Tibial artery (tissue), 4 donors: ENCODE data around the gene INPP4B.

Source experiments
- DNase-seq, 2 donors: peaks; one replicate each; pipeline ENCODE4 v3.0.0-alpha.2; 2019
- H3K27ac ChIP-seq, 2 donors: fragments of 200-600 bp; sonication (generic) in 1 of 2; 1 replicate in 1 of 2; 2 replicates in 1 of 2; pipeline ENCODE4 v1.5.1; 2018 to 2019; ENCODE audit warnings: mild to moderate bottlenecking in 1 of 2
- H3K27me3 ChIP-seq, 2 donors: fragments of 200-600 bp; sonication (generic) in 1 of 2; one replicate each; pipeline versions ENCODE4 v1.5.1 to v1.6.0; 2016 to 2019
- H3K36me3 ChIP-seq, 3 donors: fragments of 200-600 bp; sonication (generic) in 2 of 3; one replicate each; pipeline ENCODE4 v1.5.1; 2016 to 2019; ENCODE audit warnings: mild to moderate bottlenecking in 2 of 3
- H3K4me1 ChIP-seq, 4 donors: fragments of 200-600 bp; sonication (generic) in 2 of 4; 1 replicate in 3 of 4; 2 replicates in 1 of 4; pipeline ENCODE4 v1.5.1; 2016 to 2019
- H3K4me3 ChIP-seq, 2 donors: fragments of 200-600 bp; sonication (generic) in 1 of 2; 1 replicate in 1 of 2; 2 replicates in 1 of 2; pipeline ENCODE4 v1.5.1; 2018 to 2019; ENCODE audit warnings: mild to moderate bottlenecking in 2 of 2
- H3K9me3 ChIP-seq, 3 donors: fragments of 200-600 bp; sonication (generic) in 1 of 3; one replicate each; pipeline ENCODE4 v1.5.1; 2016 to 2019
- CTCF ChIP-seq, 2 experiments: fragments of 200-600 bp in 1 of 2; fragments of 450-650 bp in 1 of 2; IDR thresholded peaks; one replicate each; pipeline ENCODE4 v1.5.1; 2017 to 2019; ENCODE audit warnings: antibody characterized with exemption in 2 of 2, mild to moderate bottlenecking in 1 of 2, moderate library complexity in 1 of 2
- intact Hi-C: fragments of 100-400 bp; cut with DNase I; formaldehyde crosslinking; loops from one replicate; pipeline ENCODE4 v1.15.0; 2023; ENCODE audit warnings: low total_unique reads

INPP4B gene

GRCh38 chr4:142686081-142686480 lies 160.0 kb downstream of the INPP4B start:
- TF ChIP-seq CTCF (IDR thresholded peaks at IDR 0.05), result no peak

GRCh38 chr4:142683997-142684396 lies 162.1 kb downstream of the INPP4B start:
- TF ChIP-seq CTCF (IDR thresholded peaks at IDR 0.05), result no peak

More at GRCh38 chr4:142686081-142686480, 160.0 kb downstream of the INPP4B start:
- Histone ChIP-seq H3K27me3 (no peaks in the 10 kb centered on the region), H3K4me3 (no peak overlapping the region), H3K9me3 (no peaks in the 10 kb centered on the region), H3K4me1 (peaks cover 0 to 4% (median 0%) of the 10 kb centered on the region in 4 donors), H3K36me3 (no peaks in the 10 kb centered on the region), H3K27ac (no peak overlapping the region)
- intact Hi-C loops, result no loop called here
- no peak for DNase-seq

GRCh38 chr4:142683503-142683902 lies 162.6 kb downstream of the INPP4B start:
- no peak for TF ChIP-seq CTCF (IDR thresholded peaks at IDR 0.05)
- Histone ChIP-seq H3K4me1 (peaks cover 0 to 13% (median 0%) of the 10 kb centered on the region in 4 donors), H3K9me3 (no peaks in the 10 kb centered on the region), H3K27ac (no peak overlapping the region), H3K4me3 (no peak overlapping the region), H3K36me3 (no peaks in the 10 kb centered on the region), H3K27me3 (no peaks in the 10 kb centered on the region)
- intact Hi-C loops, result no loop called here
- DNase-seq, result no peak

More at GRCh38 chr4:142683997-142684396, 162.1 kb downstream of the INPP4B start:
- Histone ChIP-seq H3K4me3 (no peak overlapping the region), H3K27me3 (no peaks in the 10 kb centered on the region), H3K36me3 (no peaks in the 10 kb centered on the region), H3K27ac (no peak overlapping the region), H3K4me1 (peaks cover 0 to 13% (median 0%) of the 10 kb centered on the region in 4 donors), H3K9me3 (no peaks in the 10 kb centered on the region)
- no peak for DNase-seq
- intact Hi-C loops, result no loop called here

GRCh38 chr4:142671516-142671915 lies 174.6 kb downstream of the INPP4B start:
- intact Hi-C loops, result no loop called here
- H3K9me3 ChIP-seq, result peaks cover 0 to 15% (median 13%) of the 10 kb centered on the region in 3 donors

GRCh38 chr4:142663828-142664227 lies 182.3 kb downstream of the INPP4B start:
- no peak overlapping the region for H3K27ac ChIP-seq
- H3K36me3 ChIP-seq, result no peaks in the 10 kb centered on the region
- TF ChIP-seq CTCF (IDR thresholded peaks at IDR 0.05), result no peak
- intact Hi-C loops, result no loop called here
- H3K4me1 ChIP-seq, result no peaks in the 10 kb centered on the region
- no peak overlapping the region for H3K4me3 ChIP-seq
- DNase-seq, result no peak
- H3K9me3 ChIP-seq, result peaks cover 0 to 18% (median 10%) of the 10 kb centered on the region in 3 donors
- no peaks in the 10 kb centered on the region for H3K27me3 ChIP-seq

More at GRCh38 chr4:142671516-142671915, 174.6 kb downstream of the INPP4B start:
- no peaks in the 10 kb centered on the region for H3K4me1 ChIP-seq
- no peaks in the 10 kb centered on the region for H3K27me3 ChIP-seq
- DNase-seq, result no peak
- TF ChIP-seq CTCF (IDR thresholded peaks at IDR 0.05), result no peak
- no peak overlapping the region for H3K4me3 ChIP-seq
- H3K36me3 ChIP-seq, result no peaks in the 10 kb centered on the region
- no peak overlapping the region for H3K27ac ChIP-seq

- Histone ChIP-seq H3K9me3 (peaks cover 3 to 40% (median 17%) of the 10 kb centered on the region in 3 donors), H3K4me3 (no peak overlapping the region), H3K27ac (no peak overlapping the region), H3K36me3 (peaks cover 0 to 31% (median 20%) of the 10 kb centered on the region in 3 donors), H3K27me3 (no peaks in the 10 kb centered on the region), H3K4me1 (no peaks in the 10 kb centered on the region)
- intact Hi-C loops, result no loop called here
- TF ChIP-seq CTCF (IDR thresholded peaks at IDR 0.05), result no peak
- no peak for DNase-seq
These were observed 185.4 kb downstream of the INPP4B start for GRCh38 chr4:142660728-142661127.
